Measurements from ENCODE around the gene ATRNL1. TPM values are rescaled to one million over a fixed set of nuclear protein-coding genes. Genes with fewer than 3 reads are reported as not detected.
A peak's percentile ranks its signal among the peaks of the same experiment; 100 is the strongest.

The ATRNL1 gene
- polyA plus RNA-seq, 3 donors = not detected

DNA sequence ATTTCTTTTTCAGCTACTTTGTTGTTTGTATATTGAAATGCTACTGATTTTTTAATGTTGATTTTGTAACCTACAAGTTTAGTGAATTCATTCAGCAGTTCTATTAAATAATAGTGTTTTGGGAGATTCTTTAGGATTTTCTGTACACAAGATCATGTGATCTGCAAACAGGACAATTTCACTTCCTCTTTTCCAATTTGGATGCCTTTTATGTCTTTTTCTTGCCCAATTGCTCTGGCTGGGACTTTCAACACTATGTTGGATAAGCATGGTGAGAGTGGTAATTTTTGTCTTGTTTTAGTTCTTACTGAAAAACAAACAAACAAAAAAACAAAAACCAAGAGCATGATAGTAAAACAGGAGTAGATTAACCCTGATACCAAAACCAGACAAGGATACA is 316.2 kb downstream of the ATRNL1 start:
- H4K20me1 ChIP-seq (ENCODE audit: insufficient read depth, low read length) = no peaks in the 10 kb centered on the region
- no peak overlapping the region for H3K4me3 Mint-ChIP-seq
- H3K27ac Mint-ChIP-seq = no peak overlapping the region
- DNase-seq = no peak
- H3K4me3 ChIP-seq (replicated peaks in 1 of 3; ENCODE audit: low read depth in 2 of 3, low read length in 3 of 3) = no peak overlapping the region
- no peaks in the 10 kb centered on the region for H3K27me3 ChIP-seq (ENCODE audit: control insufficient read depth in 2 of 2, insufficient read depth in 2 of 2, low read length in 2 of 2)
- no peak overlapping the region for H3K27ac ChIP-seq (ENCODE audit: low read depth in 1 of 2, low read length in 2 of 2)
- H3K4me1 Mint-ChIP-seq = no peaks in the 10 kb centered on the region
- no peaks in the 10 kb centered on the region for H3K36me3 ChIP-seq (replicated peaks in 1 of 2; ENCODE audit: control insufficient read depth in 1 of 2, insufficient read depth in 2 of 2, low read length in 2 of 2)
- H2AFZ ChIP-seq (ENCODE audit: insufficient read depth, low read depth, low read length, poor library complexity, severe bottlenecking) = no peak overlapping the region
- H3K27me3 Mint-ChIP-seq (ENCODE audit: low read depth in 3 of 3) = peaks cover 0 to 3% (median 0%) of the 10 kb centered on the region in 3 donors
- no peaks in the 10 kb centered on the region for H3K4me1 ChIP-seq (ENCODE audit: control insufficient read depth in 1 of 2, insufficient read depth in 2 of 2, low read length in 2 of 2)
- no peaks in the 10 kb centered on the region for H3K79me2 ChIP-seq (ENCODE audit: insufficient read depth, low read length)
- H3K4me2 ChIP-seq (replicated peaks; ENCODE audit: extremely low read depth, low read length, poor library complexity, severe bottlenecking) = no peak overlapping the region
- TF ChIP-seq, protein P1, sequence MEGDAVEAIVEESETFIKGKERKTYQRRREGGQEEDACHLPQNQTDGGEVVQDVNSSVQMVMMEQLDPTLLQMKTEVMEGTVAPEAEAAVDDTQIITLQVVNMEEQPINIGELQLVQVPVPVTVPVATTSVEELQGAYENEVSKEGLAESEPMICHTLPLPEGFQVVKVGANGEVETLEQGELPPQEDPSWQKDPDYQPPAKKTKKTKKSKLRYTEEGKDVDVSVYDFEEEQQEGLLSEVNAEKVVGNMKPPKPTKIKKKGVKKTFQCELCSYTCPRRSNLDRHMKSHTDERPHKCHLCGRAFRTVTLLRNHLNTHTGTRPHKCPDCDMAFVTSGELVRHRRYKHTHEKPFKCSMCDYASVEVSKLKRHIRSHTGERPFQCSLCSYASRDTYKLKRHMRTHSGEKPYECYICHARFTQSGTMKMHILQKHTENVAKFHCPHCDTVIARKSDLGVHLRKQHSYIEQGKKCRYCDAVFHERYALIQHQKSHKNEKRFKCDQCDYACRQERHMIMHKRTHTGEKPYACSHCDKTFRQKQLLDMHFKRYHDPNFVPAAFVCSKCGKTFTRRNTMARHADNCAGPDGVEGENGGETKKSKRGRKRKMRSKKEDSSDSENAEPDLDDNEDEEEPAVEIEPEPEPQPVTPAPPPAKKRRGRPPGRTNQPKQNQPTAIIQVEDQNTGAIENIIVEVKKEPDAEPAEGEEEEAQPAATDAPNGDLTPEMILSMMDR (IDR thresholded peaks at IDR 0.05) = no peak
- no peak overlapping the region for H3K9ac ChIP-seq (ENCODE audit: insufficient read depth, low read length, poor library complexity, severe bottlenecking)
- H3K36me3 Mint-ChIP-seq = no peaks in the 10 kb centered on the region
- H3K9me3 ChIP-seq (replicated peaks in 1 of 2; ENCODE audit: control insufficient read depth in 1 of 2, insufficient read depth in 1 of 2, low read length in 2 of 2) = no peaks in the 10 kb centered on the region
- intact Hi-C loops (cut with micrococcal nuclease) = no loop called here
- peaks cover 0 to 7% (median 4%) of the 10 kb centered on the region in 7 donors for H3K9me3 Mint-ChIP-seq

DNA sequence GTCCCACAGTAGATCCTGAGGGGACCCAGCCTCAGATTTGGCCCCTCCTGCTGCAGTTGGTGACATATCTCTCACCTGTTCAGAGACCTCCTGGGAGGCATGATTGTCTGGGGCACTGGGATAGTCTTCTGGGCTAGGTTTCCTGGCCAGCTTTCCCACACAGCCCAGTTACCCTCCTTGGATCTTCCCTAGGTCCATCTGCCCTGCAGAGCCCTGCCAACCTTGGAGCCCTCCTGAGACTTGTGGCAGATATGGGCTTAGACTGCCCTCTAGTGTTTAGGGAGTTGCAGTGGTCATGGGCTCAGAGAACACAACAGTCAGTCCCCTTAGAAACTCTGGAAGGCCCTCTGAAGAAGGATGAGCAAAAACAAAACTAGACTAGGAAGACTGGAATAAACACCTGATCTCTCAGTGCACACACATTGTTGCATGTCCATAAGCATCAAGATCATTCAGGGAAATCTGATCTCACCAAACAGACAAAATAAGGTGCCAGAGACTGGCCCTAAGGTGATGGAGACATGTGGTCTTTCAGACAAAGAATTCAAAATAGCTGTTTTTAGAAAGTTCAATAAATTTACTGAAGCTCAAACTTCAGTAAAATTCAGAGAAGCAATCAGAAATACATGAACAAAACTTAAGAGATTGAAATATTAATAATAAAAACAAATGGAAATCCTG is 324.6 kb downstream of the ATRNL1 start:
- Histone ChIP-seq H3K4me2 (replicated peaks; ENCODE audit: extremely low read depth, low read length, poor library complexity, severe bottlenecking) (no peak overlapping the region), H3K4me3 (replicated peaks in 1 of 3; ENCODE audit: low read depth in 2 of 3, low read length in 3 of 3) (no peak overlapping the region), H3K27ac (ENCODE audit: low read depth in 1 of 2, low read length in 2 of 2) (no peak overlapping the region), H3K9me3 (replicated peaks in 1 of 2; ENCODE audit: control insufficient read depth in 1 of 2, insufficient read depth in 1 of 2, low read length in 2 of 2) (no peaks in the 10 kb centered on the region), H3K79me2 (ENCODE audit: insufficient read depth, low read length) (no peaks in the 10 kb centered on the region), H3K36me3 (replicated peaks in 1 of 2; ENCODE audit: control insufficient read depth in 1 of 2, insufficient read depth in 2 of 2, low read length in 2 of 2) (no peaks in the 10 kb centered on the region), H3K9ac (ENCODE audit: insufficient read depth, low read length, poor library complexity, severe bottlenecking) (no peak overlapping the region), H2AFZ (ENCODE audit: insufficient read depth, low read depth, low read length, poor library complexity, severe bottlenecking) (no peak overlapping the region), H3K27me3 (ENCODE audit: control insufficient read depth in 2 of 2, insufficient read depth in 2 of 2, low read length in 2 of 2) (no peaks in the 10 kb centered on the region), H3K4me1 (ENCODE audit: control insufficient read depth in 1 of 2, insufficient read depth in 2 of 2, low read length in 2 of 2) (no peaks in the 10 kb centered on the region), H4K20me1 (ENCODE audit: insufficient read depth, low read length) (no peaks in the 10 kb centered on the region)
- Mint-ChIP-seq H3K4me1 (no peaks in the 10 kb centered on the region), H3K4me3 (no peak overlapping the region), H3K27me3 (ENCODE audit: low read depth in 3 of 3) (peaks cover 0 to 2% (median 1%) of the 10 kb centered on the region in 3 donors), H3K27ac (no peak overlapping the region), H3K36me3 (no peaks in the 10 kb centered on the region), H3K9me3 (no peaks in the 10 kb centered on the region)
- TF ChIP-seq, protein P1 (IDR thresholded peaks at IDR 0.05) = peak; percentile 39
- intact Hi-C loops (cut with micrococcal nuclease) = no loop called here
- DNase-seq = peak in 2 of 3 donors; percentile 0 to 26

Data from CD14-positive monocyte (primary cell).